Prostate gland (tissue), 2 donors: ENCODE results near the gene TGFB1I1.

Experiments
- CTCF ChIP-seq, 4 experiments: fragments of 200-600 bp in 2 of 4; fragments of 450-650 bp in 2 of 4; sonication (generic) in 2 of 4; IDR thresholded peaks; 1 replicate in 3 of 4; 2 replicates in 1 of 4; pipeline ENCODE4 v1.5.1; 2016 to 2019; ENCODE audit warnings: antibody characterized with exemption in 4 of 4, mild to moderate bottlenecking in 2 of 4, moderate library complexity in 2 of 4
- POLR2A ChIP-seq: fragments of 450-650 bp; IDR thresholded peaks from one replicate; pipeline ENCODE4 v1.6.1; 2016; ENCODE audit warnings: antibody characterized with exemption, mild to moderate bottlenecking

GRCh38 chr16:31430380-31431052, 41.4 kb upstream of the TGFB1I1 start:
- TF ChIP-seq CTCF (IDR thresholded peaks at IDR 0.05) (no peak), POLR2A (no peak)
